Coronary artery (tissue), 2 donors: ENCODE results near the gene ORC1.
A peak's percentile ranks its signal among the peaks of the same experiment; 100 is the strongest.

ENCODE experiments used
- DNase-seq: peaks from one replicate; pipeline ENCODE4 v3.0.0-alpha.2; 2017; ENCODE audit warnings: low spot score
- H3K27ac ChIP-seq, 2 donors: fragments of 200-600 bp; sonication (generic); one replicate each; pipeline ENCODE4 v1.5.1; 2016 to 2019
- H3K4me3 ChIP-seq: fragments of 200-600 bp; sonication (generic); 2 replicates; pipeline ENCODE4 v1.5.1; 2016; ENCODE audit warnings: mild to moderate bottlenecking, moderate library complexity
- CTCF ChIP-seq: fragments of 200-600 bp; sonication (generic); IDR thresholded peaks from one replicate; pipeline ENCODE4 v1.5.1; 2019; ENCODE audit warnings: antibody characterized with exemption

Gene ORC1

GRCh38 chr1:52366517-52366827 lies 37.8 kb downstream of the ORC1 start:
- no peak for TF ChIP-seq CTCF
- Histone ChIP-seq H3K4me3 (peak overlapping the region; percentile 98), H3K27ac (peak overlapping the region; percentile 92 to 98)
- no peak for DNase-seq

- peak; percentile 99 for DNase-seq
- Histone ChIP-seq H3K4me3 (peak within 1 kb of the TSS; percentile 98), H3K27ac (peak within 1 kb of the TSS; percentile 92 to 98)
- TF ChIP-seq CTCF = no peak
These were observed 38.3 kb downstream of the ORC1 start, which contains the start of gene CC2D1B for GRCh38 chr1:52365746-52366516. CC2D1B (minus strand) TSS chr1:52366205; CDS start chr1:52364620, 1,585 bp downstream.

GRCh38 chr1:52365071-52365745 lies 39.0 kb downstream of the ORC1 start:
- H3K27ac ChIP-seq = peak overlapping the region; percentile 92 to 98
- DNase-seq = peak; percentile 83

GRCh38 chr1:52364235-52364839 lies 39.9 kb downstream of the ORC1 start:
- no peak for TF ChIP-seq CTCF
- Histone ChIP-seq H3K4me3 (peak overlapping the region; percentile 98), H3K27ac (peak overlapping the region; percentile 92 to 98)
- no peak for DNase-seq

More at GRCh38 chr1:52365071-52365745, 39.0 kb downstream of the ORC1 start:
- peak overlapping the region; percentile 98 for H3K4me3 ChIP-seq
- TF ChIP-seq CTCF = no peak

GRCh38 chr1:52360595-52360968 lies 43.6 kb downstream of the ORC1 start:
- TF ChIP-seq CTCF = no peak
- H3K27ac ChIP-seq = no peak overlapping the region

GRCh38 chr1:52359676-52360594 lies 44.3 kb downstream of the ORC1 start:
- Histone ChIP-seq H3K27ac (no peak overlapping the region), H3K4me3 (no peak overlapping the region)
- no peak for DNase-seq
- TF ChIP-seq CTCF = no peak

More at GRCh38 chr1:52360595-52360968, 43.6 kb downstream of the ORC1 start:
- H3K4me3 ChIP-seq = no peak overlapping the region
- no peak for DNase-seq
